Erythroblast (primary cell): ENCODE measurements around the gene ATF2.

ENCODE experiments used
- GATA1 ChIP-seq: IDR thresholded peaks from 2 replicates; pipeline ENCODE4 v1.6.1; 2011; ENCODE audit warnings: low read depth, mild to moderate bottlenecking, control low read depth, low read length, moderate library complexity
- POLR2A ChIP-seq: IDR thresholded peaks from 2 replicates; pipeline ENCODE4 v1.6.1; 2011; ENCODE audit warnings: mild to moderate bottlenecking, low read length

GRCh38 chr2:175170659-175171304 is 2.8 kb upstream of the ATF2 start:
- TF ChIP-seq POLR2A = no peak
- TF ChIP-seq GATA1 = no peak
